Glutamatergic neuron (in vitro differentiated cells): ENCODE measurements around the gene ULBP3. TPM values are rescaled to one million over a fixed set of nuclear protein-coding genes. Genes with fewer than 3 reads are reported as not detected.
A peak's percentile ranks its signal among the peaks of the same experiment; 100 is the strongest.

Experiments used
- DNase-seq: peaks from one replicate; pipeline ENCODE4 v3.0.0; 2022
- H3K27ac Mint-ChIP-seq: one replicate; pipeline ENCODE4 v1.8.0; 2020; ENCODE audit warnings: mild to moderate bottlenecking, mixed read lengths, inconsistent platforms; ENCODE audit not compliant: unreplicated experiment
- H3K27me3 Mint-ChIP-seq: one replicate; pipeline ENCODE4 v1.8.0; 2020; ENCODE audit warnings: mild to moderate bottlenecking, moderate library complexity, mixed read lengths, inconsistent platforms; ENCODE audit not compliant: unreplicated experiment
- H3K36me3 Mint-ChIP-seq: one replicate; pipeline ENCODE4 v1.8.0; 2020; ENCODE audit warnings: mild to moderate bottlenecking, mixed read lengths, inconsistent platforms; ENCODE audit not compliant: unreplicated experiment
- H3K4me1 Mint-ChIP-seq: one replicate; pipeline ENCODE4 v1.8.0; 2020; ENCODE audit warnings: mild to moderate bottlenecking, low read depth, mixed read lengths, inconsistent platforms; ENCODE audit not compliant: unreplicated experiment
- H3K4me3 Mint-ChIP-seq: one replicate; pipeline ENCODE4 v1.8.0; 2020; ENCODE audit warnings: mild to moderate bottlenecking, mixed read lengths, inconsistent platforms; ENCODE audit not compliant: unreplicated experiment
- H3K9me3 Mint-ChIP-seq: one replicate; pipeline ENCODE4 v1.8.0; 2020; ENCODE audit warnings: mild to moderate bottlenecking, moderate library complexity, mixed read lengths, inconsistent platforms; ENCODE audit not compliant: unreplicated experiment
- CTCF ChIP-seq: fragments of 200-600 bp; sonication (generic); IDR thresholded peaks from one replicate; pipeline ENCODE4 v1.5.0; 2021; ENCODE audit not compliant: partially characterized antibody, unreplicated experiment
- total RNA-seq: library from RNA; stranded (reverse); fragmentation: NEBNext Ultra II Directional; extraction: Animal tissue kit (Norgen Biotek cat#: 25700); gene quantifications from one replicate; pipeline ENCODE4 v1.2.1, GENCODE V29; 2021; ENCODE audit not compliant: unreplicated experiment

The ULBP3 gene
- total RNA-seq, 1 donor from 2014 or later = 7.5 TPM

GRCh38 chr6:150098155-150098554, 29.2 kb upstream of the ULBP3 start:
- TF ChIP-seq CTCF = no peak
- Mint-ChIP-seq H3K27ac (no peak overlapping the region), H3K4me1 (peaks cover 6% of the 10 kb centered on the region), H3K4me3 (no peak overlapping the region), H3K27me3 (peaks cover 2% of the 10 kb centered on the region), H3K36me3 (no peaks in the 10 kb centered on the region), H3K9me3 (peaks cover 2% of the 10 kb centered on the region)
- DNase-seq = no peak

- Mint-ChIP-seq H3K4me3 (no peak overlapping the region), H3K9me3 (no peaks in the 10 kb centered on the region), H3K4me1 (peaks cover 6% of the 10 kb centered on the region), H3K36me3 (no peaks in the 10 kb centered on the region), H3K27me3 (peaks cover 3% of the 10 kb centered on the region), H3K27ac (no peak overlapping the region)
- peak; percentile 38 for DNase-seq
- no peak for TF ChIP-seq CTCF
Measured at GRCh38 chr6:150093397-150093796, 24.5 kb upstream of the ULBP3 start.

GRCh38 chr6:150091476-150091875, 22.6 kb upstream of the ULBP3 start:
- DNase-seq = no peak
- H3K27ac Mint-ChIP-seq = no peak overlapping the region
- H3K9me3 Mint-ChIP-seq = no peaks in the 10 kb centered on the region
- peaks cover 6% of the 10 kb centered on the region for H3K4me1 Mint-ChIP-seq
- no peaks in the 10 kb centered on the region for H3K36me3 Mint-ChIP-seq
- H3K4me3 Mint-ChIP-seq = no peak overlapping the region
- H3K27me3 Mint-ChIP-seq = peaks cover 5% of the 10 kb centered on the region
- TF ChIP-seq CTCF = no peak

- H3K27ac Mint-ChIP-seq = no peak overlapping the region
- no peaks in the 10 kb centered on the region for H3K36me3 Mint-ChIP-seq
- no peaks in the 10 kb centered on the region for H3K9me3 Mint-ChIP-seq
- H3K4me1 Mint-ChIP-seq = peaks cover 6% of the 10 kb centered on the region
- no peak overlapping the region for H3K4me3 Mint-ChIP-seq
- H3K27me3 Mint-ChIP-seq = peaks cover 6% of the 10 kb centered on the region
- DNase-seq = no peak
- no peak for TF ChIP-seq CTCF
Measured at GRCh38 chr6:150090328-150090727, 21.4 kb upstream of the ULBP3 start.

GRCh38 chr6:150088481-150089154, 19.7 kb upstream of the ULBP3 start:
- Mint-ChIP-seq H3K36me3 (no peaks in the 10 kb centered on the region), H3K4me1 (peaks cover 4% of the 10 kb centered on the region), H3K27ac (no peak overlapping the region), H3K9me3 (no peaks in the 10 kb centered on the region), H3K27me3 (peaks cover 6% of the 10 kb centered on the region), H3K4me3 (no peak overlapping the region)
- no peak for TF ChIP-seq CTCF
- DNase-seq = no peak
